ENCODE measurements around the gene CRHR1.
"Not testable (repeated sequence)": the region's sequence is repeated elsewhere in the genome, so short reads cannot be mapped to it uniquely, and the experiment has no call there.

CRHR1 gene

DNA sequence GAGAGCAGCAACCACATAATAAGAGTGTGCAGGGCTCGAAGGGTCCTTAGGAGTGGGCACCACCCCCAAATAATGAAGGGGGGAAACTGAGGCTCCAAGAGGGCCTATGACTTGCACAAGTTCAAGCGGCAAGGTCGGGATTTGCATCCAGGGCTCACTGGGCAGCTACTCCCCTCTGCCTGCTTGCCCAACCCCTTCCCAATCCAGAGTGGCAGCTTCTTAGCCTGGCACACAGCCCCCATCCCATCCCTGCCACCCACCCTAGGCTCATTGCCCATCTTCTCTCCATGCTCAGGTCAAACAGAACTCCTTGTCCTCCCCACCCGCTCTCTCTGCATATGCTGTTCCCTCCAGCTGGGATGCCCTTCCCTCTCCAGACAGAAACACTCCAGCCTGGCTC lies 63.0 kb downstream of the CRHR1 start:
- no peak for DNase-seq

GRCh38 chr17:45847747-45848146 lies 63.6 kb downstream of the CRHR1 start:
- DNase-seq, result no peak

DNA sequence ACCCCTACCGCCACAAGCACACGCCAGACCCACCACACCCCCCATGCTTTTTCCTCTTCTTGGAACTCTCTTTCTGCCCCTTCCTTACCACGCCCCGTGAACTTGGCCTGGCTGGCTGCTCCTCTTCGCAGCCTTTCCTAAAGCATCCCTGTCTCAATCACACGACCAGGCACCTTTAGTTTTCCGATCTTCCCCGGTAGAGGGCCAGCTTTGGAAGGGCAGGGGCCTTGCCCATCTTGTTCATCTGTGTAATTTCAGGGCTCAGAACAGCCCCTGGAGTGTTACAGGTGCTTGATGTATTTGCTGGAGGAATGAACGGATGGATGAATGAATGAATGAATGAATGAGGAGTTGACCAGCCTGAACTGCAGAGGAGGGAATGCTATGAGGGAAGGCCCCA lies 64.3 kb downstream of the CRHR1 start:
- DNase-seq, result no peak

GRCh38 chr17:45848868-45849535 lies 64.9 kb downstream of the CRHR1 start:
- no peak for DNase-seq

DNA sequence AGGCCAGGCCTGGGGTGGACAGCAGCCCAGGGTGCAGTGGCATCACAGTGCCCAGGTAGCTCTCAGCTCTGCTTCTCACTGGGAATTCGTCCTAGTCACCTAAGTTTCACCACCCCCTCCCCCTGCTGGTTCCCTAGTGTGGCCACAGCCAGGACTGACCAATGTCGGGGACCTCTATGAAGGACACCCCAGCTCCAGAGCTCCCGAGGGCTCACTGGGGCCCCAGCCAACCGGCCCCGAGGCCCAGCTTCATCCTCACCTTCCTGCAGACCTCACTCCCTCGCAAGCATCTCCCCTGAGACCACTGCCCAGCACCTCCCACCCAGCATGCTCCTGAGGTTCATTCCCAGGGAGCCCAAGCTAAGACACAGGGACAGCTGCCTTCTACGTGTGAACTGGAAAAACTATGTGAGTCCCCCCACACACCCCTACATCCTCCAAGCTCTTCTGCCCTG lies 65.4 kb downstream of the CRHR1 start:
- no peak for DNase-seq

DNA sequence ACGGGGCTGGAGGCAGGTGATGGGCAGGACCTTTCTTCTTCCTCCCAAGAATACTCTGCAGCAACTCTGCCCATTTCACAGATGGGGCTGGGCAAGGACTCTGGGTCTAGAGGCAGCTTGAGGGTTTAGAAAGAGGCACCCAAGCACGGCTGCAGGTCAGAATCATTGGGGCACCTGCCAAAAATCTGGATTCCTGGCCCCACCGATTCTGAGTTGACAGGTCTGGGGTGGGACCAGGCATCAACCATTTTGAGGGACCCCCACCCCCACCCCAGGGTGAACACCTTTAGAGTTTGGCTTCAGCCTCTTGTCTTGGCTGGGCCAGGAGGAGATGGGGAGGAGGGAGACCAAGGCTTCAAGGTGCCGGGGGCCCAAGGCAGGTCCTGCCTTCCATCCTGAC lies 65.9 kb downstream of the CRHR1 start:
- DNase-seq, result no peak

DNA sequence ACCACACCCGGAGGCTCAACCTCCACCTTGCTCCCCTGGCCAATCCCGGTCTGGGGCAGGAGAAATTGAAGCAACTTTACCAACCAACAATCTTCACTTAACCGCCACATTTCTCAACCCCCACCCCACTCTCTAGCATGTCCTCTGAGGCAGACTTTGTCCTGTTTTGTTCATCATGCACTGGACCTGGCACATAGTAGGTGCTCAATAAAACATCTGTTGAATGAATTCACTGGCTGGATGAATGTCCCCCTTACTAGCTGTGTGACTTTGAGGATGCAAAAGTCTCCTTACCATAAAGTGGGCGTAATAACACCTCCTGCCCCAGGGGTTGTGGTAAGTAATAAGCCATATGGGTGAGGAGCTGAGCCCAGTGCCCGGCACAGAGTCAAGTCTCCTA lies 66.3 kb downstream of the CRHR1 start:
- DNase-seq, result no peak

DNA sequence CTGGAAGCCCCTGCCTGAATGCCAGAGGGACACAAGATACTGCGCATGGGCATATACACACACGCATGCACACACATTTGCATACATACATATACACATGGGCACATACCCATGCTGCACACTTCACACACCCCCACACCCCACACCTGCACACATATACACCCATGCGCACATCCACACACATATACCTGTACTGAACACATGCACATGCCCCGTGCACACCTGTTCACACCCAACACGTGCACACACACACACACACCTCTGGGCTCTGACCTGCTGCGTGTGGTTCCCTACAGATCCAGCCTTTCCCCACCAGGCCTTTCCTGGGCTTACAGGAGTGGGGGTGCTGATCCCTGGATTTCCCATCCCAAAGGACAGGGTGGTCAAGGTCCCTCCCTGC lies 66.9 kb downstream of the CRHR1 start:
- no peak for DNase-seq

DNA sequence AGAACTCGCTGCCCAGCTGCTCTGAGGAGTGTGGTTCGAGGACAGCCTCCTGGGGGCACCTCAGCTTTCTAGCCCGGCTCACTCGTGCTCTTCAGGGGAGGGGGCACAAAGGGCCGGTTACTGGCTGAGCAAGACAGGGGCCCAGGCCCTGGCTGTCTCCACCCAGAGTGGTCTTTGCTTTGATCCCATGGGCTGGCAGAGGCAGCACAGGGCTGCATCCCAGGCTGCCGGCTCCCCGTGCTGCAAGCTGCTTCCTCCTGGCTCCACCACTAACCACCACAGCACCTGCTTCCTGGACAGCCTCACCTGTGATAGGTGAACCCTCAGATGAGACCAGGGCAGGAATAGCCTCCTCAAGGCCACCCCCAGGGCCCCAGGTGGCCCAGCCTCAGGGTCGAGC lies 67.3 kb downstream of the CRHR1 start:
- no peak for DNase-seq

- no peak for DNase-seq
Observed at GRCh38 chr17:45851873-45852272, 67.8 kb downstream of the CRHR1 start.

DNA sequence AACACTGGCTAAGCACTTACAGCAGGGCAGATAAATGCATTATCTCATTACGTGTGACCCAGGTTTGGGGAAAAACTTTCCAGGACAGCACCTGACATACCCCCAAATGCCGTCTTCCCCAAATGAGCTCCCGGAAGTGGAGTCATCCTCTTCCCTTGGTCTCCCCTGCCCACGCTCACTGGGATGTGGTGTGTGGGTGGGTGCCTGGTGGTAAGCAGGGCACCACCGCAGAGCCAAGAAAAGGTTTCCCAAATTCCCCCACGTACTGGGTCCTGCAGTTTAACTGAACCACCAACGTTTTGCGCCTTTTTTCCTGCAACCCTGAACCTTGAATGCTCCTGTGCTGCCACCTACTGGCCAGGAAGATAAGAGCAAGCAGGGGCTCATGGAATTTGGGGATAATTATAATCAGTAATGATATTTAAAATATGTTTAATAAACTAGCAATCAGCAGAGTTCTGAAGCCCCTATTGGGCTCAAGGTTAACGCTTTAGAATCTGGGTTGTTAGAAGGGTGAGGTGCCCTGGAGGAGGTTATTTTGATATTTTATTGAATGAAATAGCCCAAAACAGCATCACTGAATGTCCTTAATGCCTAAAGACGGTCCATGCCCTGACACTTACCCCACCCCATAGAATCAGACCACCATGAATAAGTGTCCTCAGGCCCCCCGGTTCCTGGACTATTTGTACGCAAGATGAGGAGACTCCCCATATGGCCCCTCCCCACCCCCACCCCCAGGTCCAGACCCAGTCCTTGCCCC lies 68.6 kb downstream of the CRHR1 start:
- DNase-seq, result no peak

DNA sequence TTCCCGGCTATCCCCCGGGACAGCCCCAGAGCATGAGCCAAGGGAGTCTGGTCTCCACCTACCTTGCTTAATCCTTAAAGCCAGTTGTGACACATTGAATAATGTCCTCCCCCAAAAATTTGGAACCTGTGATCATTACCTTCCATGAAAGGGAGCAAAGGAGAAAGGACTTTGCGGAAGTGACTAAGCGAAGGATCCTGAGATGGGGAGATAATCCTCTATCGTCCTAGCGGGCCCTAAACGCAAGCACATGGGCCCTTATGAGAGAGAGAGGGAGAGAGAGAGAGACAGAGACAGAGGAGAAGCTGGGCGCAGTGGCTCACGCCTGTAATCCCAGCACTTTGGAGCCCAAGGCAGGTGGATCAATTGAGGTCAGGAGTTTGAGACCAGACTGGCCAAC lies 70.1 kb downstream of the CRHR1 start:
- DNase-seq, result no peak

- no peak for DNase-seq
Observed at GRCh38 chr17:45855691-45856336, 71.7 kb downstream of the CRHR1 start.

GRCh38 chr17:45857977-45858708 lies 74.0 kb downstream of the CRHR1 start:
- no peak for DNase-seq

GRCh38 chr17:45861165-45861564 lies 77.0 kb downstream of the CRHR1 start:
- no peak for DNase-seq

GRCh38 chr17:45862127-45862526 lies 78.0 kb downstream of the CRHR1 start:
- DNase-seq, result not testable (repeated sequence)

- no peak for DNase-seq
Observed at GRCh38 chr17:45863857-45864654, 79.9 kb downstream of the CRHR1 start.

- no peak for DNase-seq
Observed at GRCh38 chr17:45867171-45867570, 83.1 kb downstream of the CRHR1 start.

DNA sequence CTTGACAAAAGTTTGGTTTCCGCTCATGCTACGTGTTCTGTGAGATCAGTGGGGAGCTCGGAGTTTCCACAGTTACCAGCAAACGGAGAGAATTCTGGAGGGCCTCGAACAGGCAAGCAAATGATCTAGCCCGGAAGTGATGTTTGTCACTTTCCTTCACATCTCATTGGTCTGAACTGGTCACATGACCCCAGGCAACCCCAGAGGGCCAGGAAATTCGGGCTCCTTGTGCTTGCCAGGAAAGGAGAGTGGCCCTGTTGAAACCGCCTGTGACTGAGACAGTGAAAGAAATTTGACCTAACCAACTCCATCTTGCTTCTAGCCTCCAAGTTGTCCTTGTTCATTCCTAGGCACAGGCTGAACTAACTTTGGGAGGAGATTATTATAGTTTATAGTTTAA lies 83.6 kb downstream of the CRHR1 start:
- no peak for DNase-seq

- no peak for DNase-seq
Observed at GRCh38 chr17:45868276-45868675, 84.2 kb downstream of the CRHR1 start.

GRCh38 chr17:45869676-45870341 lies 85.7 kb downstream of the CRHR1 start:
- DNase-seq, result no peak

All from 8988T (cell line).